HCEC 1CT (cell line): ENCODE data around the gene DNAH14.
"Not testable (repeated sequence)": the region's sequence is repeated elsewhere in the genome, so short reads cannot be mapped to it uniquely, and the experiment has no call there.

Experiments used
- DNase-seq: peaks from one replicate; pipeline ENCODE4 v3.0.0-alpha.2; 2017

The DNAH14 gene

GRCh38 chr1:225355863-225356262, 426.4 kb downstream of the DNAH14 start:
- no peak for DNase-seq

GRCh38 chr1:225360119-225360518, 430.6 kb downstream of the DNAH14 start:
- no peak for DNase-seq

GRCh38 chr1:225361176-225361575, 431.7 kb downstream of the DNAH14 start:
- no peak for DNase-seq

- DNase-seq, result no peak
Measured at GRCh38 chr1:225362805-225363204, 433.3 kb downstream of the DNAH14 start.

GRCh38 chr1:225364439-225364838, 435.0 kb downstream of the DNAH14 start:
- DNase-seq, result no peak

GRCh38 chr1:225366018-225366417, 436.5 kb downstream of the DNAH14 start:
- no peak for DNase-seq

- DNase-seq, result no peak
Measured at GRCh38 chr1:225366552-225366951, 437.1 kb downstream of the DNAH14 start.

GRCh38 chr1:225368036-225368552, 438.6 kb downstream of the DNAH14 start:
- no peak for DNase-seq

- no peak for DNase-seq
Measured at GRCh38 chr1:225371366-225372010, 442.0 kb downstream of the DNAH14 start.

GRCh38 chr1:225373155-225373554, 443.7 kb downstream of the DNAH14 start:
- no peak for DNase-seq

- DNase-seq, result no peak
Measured at GRCh38 chr1:225374996-225375395, 445.5 kb downstream of the DNAH14 start.

- no peak for DNase-seq
Measured at GRCh38 chr1:225378880-225379279, 449.4 kb downstream of the DNAH14 start.

GRCh38 chr1:225380691-225381090, 451.2 kb downstream of the DNAH14 start:
- DNase-seq, result no peak

GRCh38 chr1:225386860-225387259, 457.4 kb downstream of the DNAH14 start:
- DNase-seq, result not testable (repeated sequence)

- no peak for DNase-seq
Measured at GRCh38 chr1:225388372-225388771, 458.9 kb downstream of the DNAH14 start.

- no peak for DNase-seq
Measured at GRCh38 chr1:225389843-225390242, 460.4 kb downstream of the DNAH14 start.

- no peak for DNase-seq
Measured at GRCh38 chr1:225396357-225396756, 466.9 kb downstream of the DNAH14 start.

GRCh38 chr1:225400968-225401367, 471.5 kb downstream of the DNAH14 start:
- DNase-seq, result no peak

- DNase-seq, result no peak
Measured at GRCh38 chr1:225406976-225407725, 477.7 kb downstream of the DNAH14 start.

- DNase-seq, result no peak
Measured at GRCh38 chr1:225407755-225408154, 478.3 kb downstream of the DNAH14 start.

- no peak for DNase-seq
Measured at GRCh38 chr1:225408249-225408648, 478.8 kb downstream of the DNAH14 start.

GRCh38 chr1:225409051-225409450, 479.6 kb downstream of the DNAH14 start:
- DNase-seq, result no peak

GRCh38 chr1:225410036-225410435, 480.6 kb downstream of the DNAH14 start:
- no peak for DNase-seq

- DNase-seq, result no peak
Measured at GRCh38 chr1:225412321-225412720, 482.8 kb downstream of the DNAH14 start.
